ENCODE measurements around the gene PDSS1. TPM values are rescaled to one million over a fixed set of nuclear protein-coding genes. Genes with fewer than 3 reads are reported as not detected.

PDSS1 gene
- total and polyA plus RNA-seq, 2 of the 13 experiments (the other 11 are each of a cell fraction or from before 2014, with no cell fraction given): 18.7 to 19.3 TPM

DNA sequence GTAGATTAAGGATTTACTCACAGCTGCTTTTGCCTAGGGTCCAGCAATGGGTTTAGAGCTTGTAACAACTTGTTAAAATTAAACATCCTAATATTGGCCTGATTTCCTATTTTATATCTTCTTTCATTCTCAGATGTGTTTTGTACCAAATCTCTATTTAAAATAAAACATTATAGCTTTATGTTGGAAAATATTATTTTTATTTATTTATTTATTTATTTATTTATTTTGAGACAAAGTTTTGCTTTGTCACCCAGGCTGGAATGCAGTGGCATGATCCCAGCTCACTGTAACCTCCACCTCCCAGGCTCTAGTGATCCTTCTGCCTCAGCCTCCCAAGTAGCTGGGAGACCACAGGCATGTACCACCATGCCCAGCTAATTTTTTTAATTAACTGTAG is 17.9 kb upstream of the PDSS1 start (continued):
- TF ChIP-seq CBFB (CRISPR knock-in tag; IDR thresholded peaks at IDR 0.05): no peak
- no peak for TF ChIP-seq ZNF781 (CRISPR knock-in tag; IDR thresholded peaks at IDR 0.05; ENCODE audit: borderline replicate concordance, not compliant biosample characterization)
- TF ChIP-seq ZNF317 (CRISPR knock-in tag; IDR thresholded peaks at IDR 0.05): no peak
- TF ChIP-seq HNF4A (CRISPR knock-in tag; IDR thresholded peaks at IDR 0.05): no peak
- TF ChIP-seq NR2F6 (IDR thresholded peaks at IDR 0.05): no peak
- no peak for TF ChIP-seq NR2F6 (CRISPR knock-in tag; IDR thresholded peaks at IDR 0.05)

DNA sequence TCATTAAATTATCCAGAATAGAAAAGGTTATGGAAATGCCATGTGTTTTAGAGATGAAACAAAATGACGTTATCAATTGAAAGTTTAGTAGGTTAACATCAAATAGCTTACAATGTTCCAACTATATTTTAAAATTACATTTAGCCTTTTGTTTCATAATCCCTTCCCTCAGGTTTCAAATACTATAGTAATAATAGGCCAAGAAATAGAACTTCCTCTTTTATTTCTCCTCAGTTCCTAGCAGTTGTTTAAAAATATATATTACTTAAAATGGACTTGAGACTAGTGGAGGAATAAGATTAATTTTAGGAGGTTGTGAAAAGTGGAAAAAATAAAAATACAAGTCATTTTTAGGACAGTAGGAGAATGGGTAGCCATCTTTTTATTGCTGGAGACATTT is 16.4 kb upstream of the PDSS1 start:
- in situ Hi-C loops (cut with HindIII; ENCODE audit: extremely low pct_ligation_motif_present, low pct_unique_long_range_greater_than_20kb) (no loop called here), intact Hi-C loops (cut with micrococcal nuclease; ENCODE audit: unreplicated experiment) (no loop called here)
- Histone ChIP-seq H3K27ac (ENCODE audit: extremely low read length, insufficient read depth, low read length) (no peak overlapping the region), H3K4me1 (ENCODE audit: insufficient read depth, low read length) (no peaks in the 10 kb centered on the region), H3K36me3 (replicated peaks in 1 of 2; ENCODE audit: control insufficient read depth in 1 of 2, insufficient read depth in 2 of 2, low read length in 2 of 2) (no peaks in the 10 kb centered on the region), H3K4me3 (replicated peaks in 1 of 3; ENCODE audit: insufficient read depth in 1 of 3, low read depth in 2 of 3, low read length in 3 of 3) (no peak overlapping the region), H3K27me3 (ENCODE audit: control insufficient read depth in 1 of 2, insufficient read depth in 2 of 2, low read length in 2 of 2) (no peaks in the 10 kb centered on the region), H3K9ac (ENCODE audit: insufficient read depth, low read depth, low read length) (no peak overlapping the region), H3K9me3 (ENCODE audit: low read length) (no peaks in the 10 kb centered on the region), H3K79me2 (ENCODE audit: insufficient read depth, low read length) (no peaks in the 10 kb centered on the region), H3K4me2 (ENCODE audit: low read depth, low read length) (no peak overlapping the region), H4K20me1 (ENCODE audit: insufficient read depth, low read length) (no peaks in the 10 kb centered on the region), H2AFZ (ENCODE audit: low read length) (no peak overlapping the region)
- 41% methylated on average over 1 of the region's 1 CpG for WGBS (ENCODE audit: low lambda C conversion rate)
- no TSS peak for BruUV-seq (replicated peaks)
- ATAC-seq (no peak), FAIRE-seq (no peak), DNase-seq (ENCODE audit: low spot score) (no peak)
- ChIA-PET POLR2A (no interaction called here), CTCF (ENCODE audit: low intra/inter-chr PET ratio, low total read pairs) (no interaction called here)
- TF ChIP-seq ZNF577 (CRISPR knock-in tag; IDR thresholded peaks at IDR 0.05; ENCODE audit: borderline replicate concordance, low read depth): no peak
- TF ChIP-seq ZNF839 (CRISPR knock-in tag; IDR thresholded peaks at IDR 0.05; ENCODE audit: borderline replicate concordance): no peak
- TF ChIP-seq ZNF282 (IDR thresholded peaks at IDR 0.05; ENCODE audit: partially characterized antibody): no peak
- TF ChIP-seq, protein P1, sequence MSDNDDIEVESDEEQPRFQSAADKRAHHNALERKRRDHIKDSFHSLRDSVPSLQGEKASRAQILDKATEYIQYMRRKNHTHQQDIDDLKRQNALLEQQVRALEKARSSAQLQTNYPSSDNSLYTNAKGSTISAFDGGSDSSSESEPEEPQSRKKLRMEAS (IDR thresholded peaks at IDR 0.05): no peak
- TF ChIP-seq, protein P2, sequence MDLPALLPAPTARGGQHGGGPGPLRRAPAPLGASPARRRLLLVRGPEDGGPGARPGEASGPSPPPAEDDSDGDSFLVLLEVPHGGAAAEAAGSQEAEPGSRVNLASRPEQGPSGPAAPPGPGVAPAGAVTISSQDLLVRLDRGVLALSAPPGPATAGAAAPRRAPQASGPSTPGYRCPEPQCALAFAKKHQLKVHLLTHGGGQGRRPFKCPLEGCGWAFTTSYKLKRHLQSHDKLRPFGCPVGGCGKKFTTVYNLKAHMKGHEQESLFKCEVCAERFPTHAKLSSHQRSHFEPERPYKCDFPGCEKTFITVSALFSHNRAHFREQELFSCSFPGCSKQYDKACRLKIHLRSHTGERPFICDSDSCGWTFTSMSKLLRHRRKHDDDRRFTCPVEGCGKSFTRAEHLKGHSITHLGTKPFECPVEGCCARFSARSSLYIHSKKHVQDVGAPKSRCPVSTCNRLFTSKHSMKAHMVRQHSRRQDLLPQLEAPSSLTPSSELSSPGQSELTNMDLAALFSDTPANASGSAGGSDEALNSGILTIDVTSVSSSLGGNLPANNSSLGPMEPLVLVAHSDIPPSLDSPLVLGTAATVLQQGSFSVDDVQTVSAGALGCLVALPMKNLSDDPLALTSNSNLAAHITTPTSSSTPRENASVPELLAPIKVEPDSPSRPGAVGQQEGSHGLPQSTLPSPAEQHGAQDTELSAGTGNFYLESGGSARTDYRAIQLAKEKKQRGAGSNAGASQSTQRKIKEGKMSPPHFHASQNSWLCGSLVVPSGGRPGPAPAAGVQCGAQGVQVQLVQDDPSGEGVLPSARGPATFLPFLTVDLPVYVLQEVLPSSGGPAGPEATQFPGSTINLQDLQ (CRISPR knock-in tag; IDR thresholded peaks at IDR 0.05): no peak
- TF ChIP-seq, protein P3, sequence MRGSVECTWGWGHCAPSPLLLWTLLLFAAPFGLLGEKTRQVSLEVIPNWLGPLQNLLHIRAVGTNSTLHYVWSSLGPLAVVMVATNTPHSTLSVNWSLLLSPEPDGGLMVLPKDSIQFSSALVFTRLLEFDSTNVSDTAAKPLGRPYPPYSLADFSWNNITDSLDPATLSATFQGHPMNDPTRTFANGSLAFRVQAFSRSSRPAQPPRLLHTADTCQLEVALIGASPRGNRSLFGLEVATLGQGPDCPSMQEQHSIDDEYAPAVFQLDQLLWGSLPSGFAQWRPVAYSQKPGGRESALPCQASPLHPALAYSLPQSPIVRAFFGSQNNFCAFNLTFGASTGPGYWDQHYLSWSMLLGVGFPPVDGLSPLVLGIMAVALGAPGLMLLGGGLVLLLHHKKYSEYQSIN (CRISPR knock-in tag; IDR thresholded peaks at IDR 0.05; ENCODE audit: borderline replicate concordance): no peak
- no peak for TF ChIP-seq RFXAP (CRISPR knock-in tag; IDR thresholded peaks at IDR 0.05; ENCODE audit: borderline replicate concordance)
- TF ChIP-seq, protein P4, sequence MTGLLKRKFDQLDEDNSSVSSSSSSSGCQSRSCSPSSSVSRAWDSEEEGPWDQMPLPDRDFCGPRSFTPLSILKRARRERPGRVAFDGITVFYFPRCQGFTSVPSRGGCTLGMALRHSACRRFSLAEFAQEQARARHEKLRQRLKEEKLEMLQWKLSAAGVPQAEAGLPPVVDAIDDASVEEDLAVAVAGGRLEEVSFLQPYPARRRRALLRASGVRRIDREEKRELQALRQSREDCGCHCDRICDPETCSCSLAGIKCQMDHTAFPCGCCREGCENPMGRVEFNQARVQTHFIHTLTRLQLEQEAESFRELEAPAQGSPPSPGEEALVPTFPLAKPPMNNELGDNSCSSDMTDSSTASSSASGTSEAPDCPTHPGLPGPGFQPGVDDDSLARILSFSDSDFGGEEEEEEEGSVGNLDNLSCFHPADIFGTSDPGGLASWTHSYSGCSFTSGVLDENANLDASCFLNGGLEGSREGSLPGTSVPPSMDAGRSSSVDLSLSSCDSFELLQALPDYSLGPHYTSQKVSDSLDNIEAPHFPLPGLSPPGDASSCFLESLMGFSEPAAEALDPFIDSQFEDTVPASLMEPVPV (CRISPR knock-in tag; IDR thresholded peaks at IDR 0.05): no peak

Data from HepG2 (cell line).